Hematopoietic multipotent progenitor cell treated with erythropoietin and hydrocortisone succinate and interleukin-3 and kit ligand, for 17 days (in vitro differentiated cells): ENCODE results near the gene NACC2.
"Not testable (repeated sequence)": the region's sequence is repeated elsewhere in the genome, so short reads cannot be mapped to it uniquely, and the experiment has no call there.

Experiments used
- DNase-seq: peaks from one replicate; pipeline ENCODE4 v3.0.0-alpha.2; 2015; ENCODE audit warnings: low spot score

NACC2 gene

GRCh38 chr9:136110082-136111061 is 15.3 kb upstream of the NACC2 start:
- DNase-seq = peak; percentile 65

- DNase-seq = peak; percentile 91
These were observed 14.4 kb upstream of the NACC2 start for GRCh38 chr9:136109351-136110081.

- DNase-seq = no peak
These were observed 13.7 kb upstream of the NACC2 start for GRCh38 chr9:136108648-136109266.

- peak; percentile 31 for DNase-seq
These were observed 13.0 kb upstream of the NACC2 start for GRCh38 chr9:136107953-136108647.

DNA sequence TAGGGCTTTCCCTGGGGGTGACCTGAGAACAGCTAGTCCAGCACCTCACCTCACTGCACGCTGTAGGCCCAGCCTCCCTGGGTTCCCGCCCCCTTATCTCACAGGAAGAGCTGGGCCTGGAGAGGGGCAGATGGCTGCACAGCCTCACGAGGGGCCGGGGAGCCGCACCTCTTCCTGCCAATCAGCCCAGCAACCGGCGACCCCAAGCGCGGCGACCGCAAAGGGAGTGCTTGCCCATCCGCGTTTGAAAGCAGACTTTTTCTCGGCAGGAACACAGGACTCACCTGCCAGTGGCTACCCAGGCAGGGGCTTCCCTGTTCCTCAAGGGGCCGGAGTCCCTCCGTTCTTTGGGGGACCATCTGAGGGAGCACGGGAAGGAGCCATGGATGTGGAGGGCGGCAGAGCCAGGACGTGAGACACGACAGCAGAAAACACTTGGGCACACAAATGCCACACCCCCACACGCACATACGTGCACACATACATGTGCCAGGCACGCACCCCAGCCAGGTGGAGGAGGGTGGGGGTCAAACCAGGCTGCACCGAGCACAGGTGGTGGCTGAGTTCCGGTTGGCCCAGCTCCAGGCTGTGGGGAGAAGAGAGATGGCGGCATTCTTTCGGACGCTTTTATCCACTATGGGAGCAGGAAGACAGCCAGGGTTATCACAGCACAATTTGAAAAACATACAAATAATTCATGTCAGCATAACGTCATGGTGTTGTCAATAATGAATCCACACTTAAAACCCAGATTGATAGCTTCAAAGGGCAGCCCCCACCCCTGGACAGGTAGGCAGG is 12.3 kb upstream of the NACC2 start:
- DNase-seq = peak; percentile 41

DNA sequence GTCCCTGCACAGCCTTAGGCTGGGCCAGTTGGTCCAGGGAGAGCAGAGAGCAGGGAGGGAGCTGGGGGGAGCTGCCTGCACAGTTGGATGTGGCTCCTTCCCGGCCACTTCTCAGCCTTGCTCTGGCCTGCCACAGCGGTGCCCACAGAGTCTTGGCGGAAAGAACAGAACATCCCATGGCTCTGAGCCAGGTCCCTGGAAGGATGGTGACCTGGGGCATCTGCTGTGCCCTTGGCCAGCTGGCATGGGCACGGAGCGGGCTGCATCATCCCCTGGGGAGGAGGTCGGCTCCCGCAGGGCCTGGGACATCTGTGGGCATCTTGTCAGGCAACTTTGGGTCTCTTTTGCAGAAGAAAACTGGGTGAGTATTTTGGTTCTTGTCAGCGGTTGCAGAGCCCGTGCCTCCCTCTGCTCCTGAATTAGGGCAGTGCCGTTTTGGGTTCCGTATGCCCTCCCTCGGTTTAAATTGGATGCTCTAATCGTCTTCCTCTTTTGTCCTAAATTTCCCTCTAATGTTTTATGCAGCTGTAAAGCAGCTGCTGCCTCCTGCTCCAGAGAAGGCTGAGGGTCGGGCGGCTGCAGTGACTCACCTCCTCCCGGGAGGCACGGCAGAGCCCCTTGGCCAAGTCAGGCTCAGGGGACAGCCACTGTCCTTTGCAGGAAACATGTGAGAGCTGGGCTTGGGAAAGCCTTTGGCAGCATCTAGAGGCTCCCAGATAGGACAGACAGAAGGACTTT is 10.5 kb upstream of the NACC2 start:
- DNase-seq = no peak

GRCh38 chr9:136104916-136105315 is 9.8 kb upstream of the NACC2 start:
- DNase-seq = no peak

DNA sequence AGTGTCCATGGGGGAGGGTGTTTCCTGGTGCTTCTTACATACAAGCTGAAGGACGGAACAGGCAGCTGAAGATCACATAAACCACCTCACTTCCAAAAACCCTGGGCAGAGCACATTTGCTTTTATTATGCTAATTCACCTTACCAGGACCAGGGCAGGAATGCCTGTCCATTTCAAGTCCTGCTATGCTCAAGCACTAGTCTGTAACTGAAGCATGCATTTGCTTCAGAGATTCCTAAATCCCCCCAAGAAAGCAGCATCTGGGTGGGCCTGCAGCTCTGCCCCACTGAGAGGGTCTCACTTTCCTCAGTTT is 9.4 kb upstream of the NACC2 start:
- no peak for DNase-seq

DNA sequence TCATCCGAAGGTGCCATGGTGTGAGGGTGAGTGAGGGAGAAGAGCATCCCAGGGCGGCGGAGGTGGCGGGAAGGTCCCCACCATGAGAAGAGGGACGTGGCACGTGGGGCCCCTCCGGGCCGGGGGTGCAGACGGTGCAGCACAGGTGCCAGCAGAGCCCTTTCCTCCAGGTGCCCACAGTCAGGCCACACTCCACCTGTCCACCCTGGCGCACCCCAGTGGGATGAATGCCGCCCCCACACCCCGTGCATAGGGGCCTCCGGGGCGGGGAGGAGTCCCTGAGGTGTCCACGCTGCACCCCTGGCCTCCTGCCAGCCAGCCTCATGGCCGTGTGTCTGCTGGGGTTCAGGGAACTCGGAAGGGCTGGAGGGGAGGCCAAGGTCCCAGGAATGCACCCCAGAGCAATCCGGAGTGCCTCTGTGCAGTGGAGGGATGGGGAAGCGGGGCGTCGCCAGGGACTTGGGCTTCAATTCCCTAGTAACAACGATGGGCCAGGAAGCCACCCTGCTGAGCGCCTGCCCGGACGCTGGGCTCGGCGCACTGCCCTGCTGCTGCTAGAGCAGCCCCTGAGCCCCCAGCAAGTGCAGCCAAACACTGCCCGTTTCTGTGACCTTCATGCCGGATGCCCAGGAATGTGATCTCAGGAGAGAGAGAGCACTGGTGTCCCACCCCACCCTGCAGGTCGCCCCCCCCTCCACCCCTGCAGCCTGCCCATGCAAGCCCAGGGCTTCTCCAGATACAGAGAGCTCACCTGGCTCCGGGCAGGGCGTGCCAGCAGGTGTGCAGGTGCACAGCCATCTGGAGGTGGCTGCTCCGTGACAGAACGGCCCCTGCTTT is 8.8 kb upstream of the NACC2 start:
- DNase-seq = no peak

- not testable (repeated sequence) for DNase-seq
These were observed 6.6 kb upstream of the NACC2 start for GRCh38 chr9:136101615-136102074.

DNA sequence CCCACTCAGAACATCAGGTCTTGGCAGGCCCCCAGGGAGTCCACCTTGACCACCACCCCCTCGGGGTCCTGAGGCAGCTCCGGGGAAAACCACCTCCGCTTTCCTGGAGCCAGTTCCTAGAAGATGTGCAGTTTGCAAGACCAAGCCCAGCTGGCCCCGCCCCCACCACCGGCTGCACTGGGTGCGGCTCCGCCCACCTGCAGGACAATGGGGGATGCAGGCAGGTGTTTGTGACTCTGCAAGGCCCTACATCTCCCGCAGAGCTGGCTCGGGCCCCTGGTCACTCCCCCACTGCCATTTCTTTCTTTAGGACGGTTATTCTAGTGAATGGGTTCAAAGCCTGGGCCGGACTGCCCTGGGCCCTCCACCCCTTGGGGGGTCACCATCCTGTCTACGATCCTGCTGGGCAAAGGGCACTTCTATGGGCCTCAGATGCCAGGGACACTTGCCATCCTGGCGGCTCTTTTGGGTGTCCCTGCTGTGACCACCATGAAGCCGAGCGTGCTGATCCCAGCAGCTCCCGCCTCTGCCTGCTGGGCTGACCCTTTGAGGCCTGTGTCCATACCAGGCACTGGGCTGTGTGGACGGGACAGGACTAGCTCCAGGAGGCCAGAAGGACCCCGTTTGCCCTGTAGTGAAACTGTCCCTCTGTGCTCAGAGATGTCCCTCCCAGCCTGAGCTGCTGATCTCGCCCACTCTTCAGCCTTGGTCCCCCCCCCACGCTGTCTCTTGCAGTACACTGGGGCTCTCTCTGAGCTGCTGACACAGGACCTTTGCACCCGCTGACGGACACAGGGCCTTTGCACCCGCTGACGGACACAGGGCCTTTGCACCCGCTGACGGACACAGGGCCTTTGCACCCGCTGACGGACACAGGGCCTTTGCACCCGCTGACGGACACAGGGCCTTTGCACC is 5.9 kb upstream of the NACC2 start:
- DNase-seq = no peak

- DNase-seq = no peak
These were observed 4.5 kb upstream of the NACC2 start for GRCh38 chr9:136099542-136099941.

DNA sequence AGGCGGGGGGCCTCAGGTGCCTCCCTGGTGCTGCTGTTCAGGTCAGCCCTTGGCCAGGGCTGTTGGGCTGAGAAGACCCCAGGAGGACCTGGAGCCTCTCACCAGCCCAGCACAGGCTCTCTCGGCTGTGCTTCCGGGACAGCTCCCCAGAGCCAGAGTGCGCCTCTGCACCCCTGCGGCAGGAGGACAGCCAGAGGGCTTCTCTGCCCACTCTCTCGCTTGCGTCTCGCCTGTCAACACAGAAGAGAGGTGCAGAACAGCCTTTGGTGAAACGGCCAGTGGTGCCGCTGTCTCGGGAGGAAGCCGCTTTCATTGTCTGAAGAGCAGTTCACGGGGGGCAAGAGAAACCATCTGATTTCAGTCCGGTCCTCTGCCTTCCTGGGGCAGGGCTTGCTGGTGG is 3.8 kb upstream of the NACC2 start:
- no peak for DNase-seq

DNA sequence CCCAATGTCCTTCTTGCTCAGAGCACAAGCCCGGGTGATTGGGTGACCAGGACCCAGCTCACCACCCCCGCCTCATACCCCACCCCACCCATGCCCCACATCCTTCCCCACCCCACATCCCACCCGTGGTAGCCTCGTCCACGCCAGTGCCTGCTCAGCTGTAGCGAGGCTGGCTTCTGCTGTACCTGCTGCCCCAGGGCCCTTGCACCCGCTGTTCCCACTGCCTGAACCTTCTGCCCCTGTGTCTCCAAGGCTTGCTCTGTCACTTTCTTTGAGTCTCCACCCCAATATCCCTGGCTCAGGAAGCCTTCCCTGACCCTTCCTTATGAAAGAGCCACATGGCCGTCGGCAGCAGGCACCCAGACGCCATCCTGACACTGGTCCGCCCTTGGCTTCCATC is 3.1 kb upstream of the NACC2 start:
- DNase-seq = no peak

DNA sequence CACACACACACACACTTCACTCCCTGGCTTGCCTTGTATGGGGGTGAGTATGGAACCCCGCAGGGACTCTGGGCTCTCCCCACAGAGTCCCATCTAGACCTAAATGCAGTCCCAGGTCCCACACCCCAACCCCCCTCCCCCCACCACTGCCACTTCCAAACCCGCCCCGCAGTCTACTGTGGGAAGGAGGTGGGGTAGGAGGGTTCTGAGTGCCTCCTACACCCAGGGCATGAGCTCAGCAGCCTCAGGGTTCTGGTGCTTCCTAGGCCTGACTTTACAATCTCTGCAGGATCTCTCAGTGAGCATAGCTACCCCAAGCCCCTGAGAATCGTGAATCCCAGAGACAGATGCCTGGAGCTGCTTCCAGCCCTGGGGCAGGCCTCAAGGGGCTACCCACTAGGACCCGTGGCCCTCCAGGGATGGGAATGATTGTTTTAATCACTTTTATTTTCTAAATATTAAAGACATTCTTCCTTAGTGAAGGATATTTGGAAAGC is 1.5 kb upstream of the NACC2 start:
- no peak for DNase-seq

- DNase-seq = no peak
These were observed 851 bp downstream of the NACC2 start for GRCh38 chr9:136093995-136094881.

DNA sequence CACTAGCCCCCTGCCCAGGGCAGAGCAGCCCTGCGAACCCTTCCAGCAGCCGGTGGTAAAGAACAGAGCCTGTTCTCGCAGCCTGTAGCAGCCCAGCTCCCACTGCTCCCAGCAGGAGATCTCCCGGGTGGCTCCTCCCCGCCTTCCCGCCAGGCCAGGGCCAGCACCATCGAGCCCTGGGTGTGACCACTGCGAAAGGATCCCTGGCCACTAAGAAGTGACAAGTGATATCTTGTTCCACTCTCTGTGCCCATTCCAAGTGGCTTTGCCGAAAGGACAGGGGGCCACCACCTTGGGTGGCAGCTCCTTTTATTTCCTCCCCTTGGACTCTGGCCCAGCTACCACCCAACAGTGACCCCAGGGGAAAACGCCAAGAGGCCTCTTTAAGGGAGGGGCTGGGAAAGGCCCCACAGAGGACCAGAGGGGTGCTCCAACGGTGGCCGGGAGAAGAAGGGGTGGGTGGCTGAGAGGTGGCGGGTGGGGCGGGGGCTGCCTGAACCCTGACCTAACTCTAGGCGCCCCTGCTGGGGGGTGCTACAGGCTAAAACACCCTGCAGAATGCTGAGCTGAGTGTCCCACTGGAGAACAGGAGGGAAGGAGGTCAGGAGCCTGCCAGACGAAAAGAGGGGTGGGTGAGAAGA is 1.6 kb downstream of the NACC2 start:
- DNase-seq = no peak
